ENCODE measurements around the gene MYO18B. TPM values are rescaled to one million over a fixed set of nuclear protein-coding genes. Genes with fewer than 3 reads are reported as not detected.

MYO18B gene
- total RNA-seq, 4 donors from 2014 or later, result under 0.01 to 0.50 (median 0.13) TPM

- peaks cover 0 to 28% (median 0%) of the 10 kb centered on the region in 4 donors for H3K27me3 ChIP-seq
- H3K36me3 ChIP-seq, result peaks cover 0 to 45% (median 0%) of the 10 kb centered on the region in 4 donors
- no peak overlapping the region for H3K4me3 ChIP-seq
- no peak overlapping the region for H3K27ac ChIP-seq (replicated peaks in 1 of 4)
- WGBS, result 55% methylated on average over 7 of the region's 8 CpGs
- intact Hi-C loops (cut with DNase I), result no loop called here
- TF ChIP-seq POLR2A (IDR thresholded peaks at IDR 0.05; ENCODE audit: low read depth) (no peak), POLR2AphosphoS5 (IDR thresholded peaks at IDR 0.05) (no peak), EP300 (IDR thresholded peaks at IDR 0.05) (no peak), CTCF (IDR thresholded peaks at IDR 0.05) (no peak)
- no peaks in the 10 kb centered on the region for H3K4me1 ChIP-seq
- H3K9me3 ChIP-seq, result no peaks in the 10 kb centered on the region
- DNase-seq (ENCODE audit: extremely low spot score), result no peak
Observed at GRCh38 chr22:25777870-25778269, 35.9 kb downstream of the MYO18B start.

GRCh38 chr22:25779426-25779825 is 37.4 kb downstream of the MYO18B start:
- WGBS, result 94% methylated on average over 2 of the region's 2 CpGs
- Histone ChIP-seq H3K4me3 (no peak overlapping the region), H3K27ac (replicated peaks in 1 of 4) (no peak overlapping the region), H3K27me3 (peaks cover 0 to 37% (median 0%) of the 10 kb centered on the region in 4 donors), H3K9me3 (no peaks in the 10 kb centered on the region), H3K4me1 (no peaks in the 10 kb centered on the region), H3K36me3 (peaks cover 0 to 56% (median 0%) of the 10 kb centered on the region in 4 donors)
- intact Hi-C loops (cut with DNase I), result no loop called here
- TF ChIP-seq POLR2A (IDR thresholded peaks at IDR 0.05; ENCODE audit: low read depth) (no peak), EP300 (IDR thresholded peaks at IDR 0.05) (no peak)
- no peak for DNase-seq (ENCODE audit: extremely low spot score)

GRCh38 chr22:25779890-25780289 is 37.9 kb downstream of the MYO18B start:
- Histone ChIP-seq H3K4me3 (no peak overlapping the region), H3K27ac (replicated peaks in 1 of 4) (no peak overlapping the region), H3K27me3 (peaks cover 0 to 42% (median 0%) of the 10 kb centered on the region in 4 donors), H3K36me3 (peaks cover 0 to 56% (median 0%) of the 10 kb centered on the region in 4 donors), H3K9me3 (no peaks in the 10 kb centered on the region), H3K4me1 (no peaks in the 10 kb centered on the region)
- DNase-seq (ENCODE audit: extremely low spot score), result no peak
- intact Hi-C loops (cut with DNase I), result no loop called here
- 87% methylated on average over 11 of the region's 13 CpGs for WGBS
- TF ChIP-seq POLR2AphosphoS5 (IDR thresholded peaks at IDR 0.05), result no peak
- TF ChIP-seq POLR2A (IDR thresholded peaks at IDR 0.05; ENCODE audit: low read depth), result no peak
- no peak for TF ChIP-seq CTCF (IDR thresholded peaks at IDR 0.05)
- no peak for TF ChIP-seq EP300 (IDR thresholded peaks at IDR 0.05)

GRCh38 chr22:25780673-25781072 is 38.7 kb downstream of the MYO18B start:
- no peak for DNase-seq (ENCODE audit: extremely low spot score)
- no peaks in the 10 kb centered on the region for H3K9me3 ChIP-seq
- peaks cover 0 to 48% (median 0%) of the 10 kb centered on the region in 4 donors for H3K27me3 ChIP-seq
- WGBS, result 29% methylated on average over 11 of the region's 11 CpGs
- intact Hi-C loops (cut with DNase I), result no loop called here
- H3K36me3 ChIP-seq, result peaks cover 0 to 60% (median 0%) of the 10 kb centered on the region in 4 donors
- no peak overlapping the region for H3K4me3 ChIP-seq
- H3K27ac ChIP-seq (replicated peaks in 1 of 4), result no peak overlapping the region
- TF ChIP-seq POLR2A (IDR thresholded peaks at IDR 0.05; ENCODE audit: low read depth) (no peak), EP300 (IDR thresholded peaks at IDR 0.05) (no peak), POLR2AphosphoS5 (IDR thresholded peaks at IDR 0.05) (no peak), CTCF (IDR thresholded peaks at IDR 0.05) (no peak)
- H3K4me1 ChIP-seq, result no peaks in the 10 kb centered on the region

- Histone ChIP-seq H3K36me3 (peaks cover 0 to 70% (median 0%) of the 10 kb centered on the region in 4 donors), H3K4me1 (no peaks in the 10 kb centered on the region), H3K27me3 (peaks cover 0 to 48% (median 0%) of the 10 kb centered on the region in 4 donors), H3K4me3 (no peak overlapping the region), H3K27ac (replicated peaks in 1 of 4) (no peak overlapping the region), H3K9me3 (no peaks in the 10 kb centered on the region)
- no peak for DNase-seq (ENCODE audit: extremely low spot score)
- TF ChIP-seq POLR2A (IDR thresholded peaks at IDR 0.05; ENCODE audit: low read depth), result no peak
- TF ChIP-seq CTCF (IDR thresholded peaks at IDR 0.05), result no peak
- no peak for TF ChIP-seq EP300 (IDR thresholded peaks at IDR 0.05)
- no peak for TF ChIP-seq POLR2AphosphoS5 (IDR thresholded peaks at IDR 0.05)
- intact Hi-C loops (cut with DNase I), result no loop called here
- 87% methylated on average over 8 of the region's 8 CpGs for WGBS
Observed at GRCh38 chr22:25781801-25782200, 39.8 kb downstream of the MYO18B start.

All from esophagus muscularis mucosa (tissue), 4 donors.